Activated CD8-positive, alpha-beta memory T cell treated with anti-CD3 and anti-CD28 coated beads, Interleukin-2, amount 50 U/mL, for 4 hours (primary cell): ENCODE results near the gene CD82.
"Not testable (repeated sequence)": the region's sequence is repeated elsewhere in the genome, so short reads cannot be mapped to it uniquely, and the experiment has no call there.

ENCODE experiments used
- DNase-seq: peaks from one replicate; pipeline ENCODE4 v3.0.0-alpha.2; 2020

Gene CD82

DNA sequence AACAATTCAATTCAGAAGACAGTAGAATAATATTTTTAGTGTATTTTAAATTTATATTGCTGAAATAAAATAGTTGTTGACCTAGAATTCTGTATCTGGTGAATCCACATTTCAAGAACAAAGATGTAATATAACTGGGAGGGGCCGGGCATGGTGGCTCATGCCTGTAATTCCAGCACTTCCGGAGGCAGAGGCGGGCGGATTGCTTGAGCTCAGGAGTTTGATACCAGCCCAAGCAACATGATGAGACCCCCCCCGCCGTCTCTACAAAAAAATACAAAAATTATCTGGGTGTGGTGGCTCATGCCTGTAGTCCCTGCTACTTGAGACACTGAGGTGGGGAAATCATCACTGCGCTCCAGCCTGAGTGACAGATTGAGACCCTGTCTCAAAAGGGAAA lies 72.6 kb downstream of the CD82 start:
- DNase-seq, result no peak

DNA sequence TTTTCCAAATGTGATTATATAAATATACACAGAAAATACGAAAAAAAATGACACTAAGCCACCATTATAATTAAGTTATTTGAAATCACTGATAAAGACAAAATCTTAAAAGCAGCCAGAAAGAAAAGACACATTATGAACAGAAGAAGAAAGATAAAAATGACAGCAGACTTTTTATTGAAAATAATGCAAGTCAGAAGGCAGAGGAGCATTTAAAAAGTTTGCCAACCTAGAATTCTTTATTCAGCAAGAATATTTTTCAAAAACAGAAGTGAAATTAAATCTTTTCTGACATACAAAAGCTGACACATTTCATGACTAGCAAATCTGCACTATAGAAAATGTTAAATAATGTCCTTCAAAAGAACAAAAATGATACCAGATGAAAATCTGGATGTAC lies 77.8 kb downstream of the CD82 start:
- no peak for DNase-seq

DNA sequence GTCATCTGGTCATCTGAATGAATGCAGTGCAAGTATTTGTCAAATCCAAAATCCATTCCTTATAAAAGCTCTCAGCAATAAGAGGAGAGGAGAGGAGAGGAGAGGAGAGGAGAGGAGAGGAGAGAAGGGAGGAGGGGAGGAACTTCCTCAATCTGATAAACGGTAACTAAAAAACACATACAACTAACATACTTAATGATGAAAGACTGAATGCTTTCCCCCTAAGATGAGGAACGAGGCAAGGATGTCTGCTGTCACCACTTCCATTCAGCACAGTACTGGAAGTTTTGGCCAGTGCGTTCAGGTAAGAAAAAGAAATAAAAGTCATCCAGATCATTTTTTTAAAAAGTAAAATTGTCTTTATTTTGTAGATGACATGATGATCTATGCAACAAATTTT lies 80.4 kb downstream of the CD82 start:
- no peak for DNase-seq

DNA sequence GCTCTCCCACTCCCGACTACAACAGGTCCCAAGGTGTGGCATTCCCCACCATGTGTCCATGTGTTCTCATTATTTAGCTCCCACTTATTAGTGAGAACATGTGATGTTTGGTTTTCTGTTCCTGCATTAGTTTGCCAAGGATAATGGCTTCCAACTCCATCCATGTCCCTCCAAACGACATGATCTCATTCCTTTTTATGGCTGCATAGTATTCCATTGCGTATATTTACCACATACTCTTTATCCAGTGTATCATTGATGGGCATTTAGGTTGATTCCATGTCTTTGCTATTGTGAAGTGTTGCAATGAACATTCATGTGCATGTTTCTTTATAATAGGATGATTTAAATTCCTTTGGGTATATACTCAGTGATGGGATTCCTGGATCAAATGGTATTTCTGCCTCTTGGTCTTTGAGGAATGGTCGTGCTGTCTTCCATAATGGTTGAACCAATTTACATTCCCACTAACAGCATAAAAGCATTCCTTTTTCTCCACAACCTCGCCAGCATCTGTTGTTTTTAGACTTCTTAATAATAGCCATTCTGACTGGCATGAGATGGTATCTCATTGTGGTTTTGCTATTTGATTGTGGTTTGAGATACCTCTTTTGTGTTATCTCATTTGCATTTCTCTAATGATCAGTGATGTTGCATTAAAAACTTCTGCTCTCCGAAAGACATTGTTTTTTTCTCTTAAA lies 81.9 kb downstream of the CD82 start:
- DNase-seq, result not testable (repeated sequence)

DNA sequence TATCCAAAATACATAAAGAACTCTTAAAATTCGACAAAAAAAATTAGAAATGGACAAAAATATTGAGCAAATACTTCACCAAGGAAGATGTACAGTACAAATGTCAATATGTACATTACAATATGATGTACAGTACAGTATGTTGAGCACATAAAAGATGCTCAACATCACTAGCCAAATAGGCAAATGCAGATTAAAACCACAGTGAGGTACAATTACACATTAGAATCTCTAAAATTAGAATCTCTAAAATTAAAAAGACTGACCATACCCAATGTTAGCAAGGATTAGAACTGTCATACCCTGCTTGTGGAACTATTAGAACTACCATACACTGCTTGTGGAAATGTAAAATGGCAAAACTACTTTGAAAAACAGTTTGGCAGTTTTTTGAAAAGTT lies 82.6 kb downstream of the CD82 start:
- no peak for DNase-seq

DNA sequence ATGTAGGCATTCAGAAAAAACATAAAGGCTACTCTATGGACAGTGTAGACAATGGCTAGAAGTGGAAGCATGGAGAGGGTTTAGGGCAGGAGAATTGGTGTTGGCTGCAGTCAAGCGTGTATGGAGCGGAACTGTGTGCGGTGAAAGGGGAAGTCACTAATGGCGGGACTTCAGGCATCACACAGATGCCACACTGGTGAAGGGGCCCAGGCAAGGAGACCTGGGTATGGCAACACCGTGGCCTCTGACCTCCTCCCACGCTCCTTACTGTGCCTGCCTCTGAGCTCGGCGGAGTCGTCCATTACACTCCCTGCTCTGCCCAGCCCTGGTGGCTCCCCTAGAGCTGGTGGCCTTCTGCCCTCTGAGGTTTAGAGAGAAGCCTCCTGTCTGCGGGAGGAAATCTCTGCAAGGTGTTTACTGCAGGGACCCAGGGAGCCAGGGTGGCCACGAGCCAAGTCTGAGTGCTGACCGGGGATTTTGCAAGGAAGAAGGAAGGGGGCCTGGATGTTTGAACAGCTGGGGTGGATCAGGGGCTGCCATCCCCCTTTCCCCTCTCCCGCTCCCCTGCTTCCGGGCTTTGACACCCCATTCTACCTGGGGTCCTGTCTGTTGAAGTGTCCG lies 86.2 kb downstream of the CD82 start:
- no peak for DNase-seq

DNA sequence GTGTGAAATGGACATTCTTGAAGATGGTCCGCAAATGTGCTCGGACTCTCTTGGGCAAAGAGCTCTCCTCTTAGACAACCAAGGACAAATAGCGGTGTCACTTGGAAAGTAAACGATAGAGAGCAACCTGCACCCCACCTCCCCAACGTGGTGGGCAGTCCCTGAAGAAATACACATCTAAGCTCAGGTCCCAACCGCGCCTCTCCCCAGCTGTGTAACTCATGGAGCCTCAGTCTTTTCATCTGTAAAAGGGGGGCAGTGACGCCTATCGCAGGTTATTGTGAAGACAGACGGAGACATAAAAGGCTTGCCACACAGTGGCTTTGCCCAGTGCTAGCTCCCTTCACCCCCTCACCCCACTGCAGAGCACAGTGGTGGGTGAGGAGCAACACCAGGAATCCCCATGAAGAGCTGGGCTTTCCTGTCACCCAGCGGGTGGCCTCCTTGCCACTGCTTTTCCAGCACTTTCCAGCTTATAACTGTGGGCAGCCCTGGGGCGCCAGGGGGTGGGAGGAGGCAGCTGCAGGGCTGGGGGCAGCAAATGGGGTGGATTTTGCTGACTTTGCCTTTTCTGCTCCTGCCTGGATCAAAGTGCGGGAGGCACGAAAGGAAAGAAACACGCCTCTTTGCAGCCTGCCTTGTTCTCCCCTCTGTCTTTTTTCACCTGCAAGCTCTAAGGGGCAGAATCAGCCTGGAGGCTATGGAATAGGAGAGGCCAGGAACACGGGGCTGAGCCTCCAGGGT lies 87.6 kb downstream of the CD82 start:
- DNase-seq, result no peak

DNA sequence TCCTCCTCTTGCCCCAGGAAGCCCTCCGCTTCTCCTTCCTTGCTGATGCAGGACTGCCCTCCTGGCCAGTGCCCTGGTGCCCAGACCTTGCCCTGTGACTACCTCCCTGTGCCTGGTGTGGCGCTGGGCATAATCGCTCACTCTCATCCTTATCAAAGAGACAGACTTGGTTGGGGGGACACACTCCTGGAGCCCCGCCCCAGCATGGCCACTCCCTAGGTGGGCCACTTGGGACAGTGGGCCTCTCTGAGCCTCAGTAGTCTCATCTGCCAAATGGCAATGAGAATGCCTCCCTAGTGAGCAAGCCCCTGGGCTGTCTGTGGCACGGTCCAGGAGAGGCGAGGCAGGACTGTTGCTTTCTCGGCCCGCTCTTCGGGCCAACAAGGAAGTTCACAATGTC lies 88.6 kb downstream of the CD82 start:
- DNase-seq, result no peak

DNA sequence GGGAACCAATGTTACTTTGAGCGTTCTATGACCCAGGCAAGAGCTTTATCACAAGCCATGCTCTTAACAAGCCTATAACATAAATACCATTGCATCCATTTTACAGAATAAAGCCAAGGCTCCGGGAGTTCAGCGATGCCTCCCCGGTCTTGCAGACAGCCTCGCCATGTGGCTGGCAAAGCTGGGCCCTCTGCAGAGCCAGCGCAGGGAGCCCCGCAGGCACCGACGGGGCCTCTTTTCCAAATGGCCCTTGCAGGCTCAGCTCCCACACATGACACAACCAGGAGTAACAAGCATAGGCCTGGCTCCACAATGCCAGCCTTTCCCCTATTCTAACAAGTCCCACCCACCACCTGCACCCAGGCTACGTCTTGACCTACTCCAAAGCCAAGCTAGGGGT lies 89.1 kb downstream of the CD82 start:
- DNase-seq, result no peak

DNA sequence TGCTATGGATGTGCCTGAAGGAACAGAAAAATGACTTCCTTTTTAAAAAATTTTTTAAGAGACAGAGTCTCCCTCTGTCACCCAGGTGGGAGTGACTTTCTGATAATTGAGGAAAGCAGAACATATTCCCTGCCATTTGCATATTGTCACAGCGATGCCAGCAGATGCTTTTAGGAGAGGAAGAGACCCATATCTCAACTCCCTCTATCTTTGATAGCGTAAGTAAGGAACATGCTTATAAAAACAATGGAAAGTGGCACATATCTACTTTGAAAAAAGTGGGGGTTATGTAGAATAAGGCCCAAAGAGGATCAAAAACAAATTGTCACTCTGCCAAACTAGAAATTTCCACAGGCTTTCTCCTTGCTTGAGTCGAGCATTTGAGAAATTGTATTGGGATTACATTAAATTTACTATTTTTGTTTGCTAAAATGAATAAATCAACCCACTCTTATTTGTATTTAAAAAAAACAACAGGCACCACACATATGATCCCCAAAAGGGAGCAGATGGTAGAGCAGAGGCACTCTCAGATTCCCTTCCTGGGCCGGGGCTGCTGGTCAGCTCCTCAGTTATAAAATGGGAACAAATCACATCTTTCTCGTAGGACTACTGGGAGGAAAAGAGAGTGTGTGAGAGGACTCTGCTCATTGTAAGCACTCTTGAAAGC lies 92.5 kb downstream of the CD82 start:
- DNase-seq, result no peak

DNA sequence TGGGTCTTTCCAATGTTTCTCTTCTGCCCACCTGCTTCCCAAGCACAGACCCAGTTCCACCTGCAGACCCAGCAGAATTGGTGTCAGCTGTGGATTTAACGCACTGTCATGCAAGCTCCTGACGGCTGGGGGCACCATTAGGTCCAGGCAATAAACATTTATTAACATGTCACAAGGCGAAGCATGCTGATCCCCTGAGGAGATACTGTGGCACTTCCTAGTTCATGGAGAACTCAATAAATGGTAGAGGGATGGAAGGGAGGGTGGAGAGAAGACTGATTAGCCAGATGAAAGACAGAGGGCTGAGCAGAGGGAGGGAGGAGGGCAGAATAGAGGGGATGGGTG lies 93.0 kb downstream of the CD82 start:
- DNase-seq, result no peak

DNA sequence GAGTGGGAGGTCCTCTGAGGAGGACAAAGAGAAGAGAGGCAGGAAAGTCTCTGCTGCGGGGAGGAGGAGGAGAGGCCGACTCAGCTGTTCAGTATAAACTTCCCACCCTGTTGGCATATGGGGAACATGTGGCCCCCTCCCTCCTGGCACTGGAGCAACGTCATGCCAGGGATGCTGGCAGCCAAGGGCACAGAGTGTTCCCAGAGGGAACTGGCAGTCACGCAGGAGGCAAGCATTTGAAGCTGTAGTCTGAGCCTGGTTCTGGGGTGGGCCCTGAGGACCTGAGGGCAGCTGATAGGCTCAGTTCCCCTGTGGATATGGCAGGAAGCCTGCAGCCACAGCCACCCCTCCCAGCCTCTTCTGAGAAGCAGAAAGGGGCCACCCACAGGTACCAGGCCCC lies 94.2 kb downstream of the CD82 start:
- no peak for DNase-seq

DNA sequence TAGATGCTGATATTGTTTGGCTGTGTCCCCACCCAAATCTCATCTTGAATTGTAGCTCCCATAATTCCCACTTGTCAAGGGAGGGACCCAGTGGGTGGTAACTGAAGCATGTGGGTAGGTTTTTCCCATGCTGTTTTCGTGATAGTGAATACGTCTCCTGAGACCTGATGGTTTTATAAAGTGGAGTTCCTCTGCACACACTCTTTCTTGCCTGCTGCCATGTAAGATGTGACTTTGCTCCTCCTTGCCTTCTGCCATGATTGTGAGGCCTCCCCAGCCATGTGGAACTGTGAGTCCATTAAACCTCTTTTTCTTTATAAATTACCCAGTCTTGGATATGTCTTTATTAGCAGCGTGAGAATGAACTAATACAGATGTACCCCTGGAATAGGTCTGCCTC lies 95.1 kb downstream of the CD82 start:
- not testable (repeated sequence) for DNase-seq

DNA sequence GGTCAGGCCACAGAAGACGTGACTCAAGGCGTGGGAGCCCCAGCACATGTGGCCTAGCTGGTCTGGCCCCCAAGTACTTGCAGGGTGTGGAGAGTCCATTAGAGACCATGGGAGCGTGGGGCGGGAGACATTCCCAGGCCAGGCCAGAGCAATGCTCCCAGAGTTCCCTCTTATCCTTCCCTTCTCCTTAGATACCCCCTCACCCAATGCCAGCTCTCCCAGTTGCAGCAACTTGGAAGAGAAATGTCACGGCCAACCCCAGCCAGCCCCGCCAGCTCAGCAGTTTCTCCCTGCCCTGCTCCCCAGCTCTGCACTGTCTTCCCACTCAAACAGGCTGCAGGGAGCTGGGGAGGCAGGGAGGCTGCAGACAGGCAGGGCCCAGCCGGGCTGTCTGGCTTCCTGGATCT lies 95.9 kb downstream of the CD82 start:
- DNase-seq, result no peak
